Spleen (tissue), 11 donors: ENCODE data around the gene SUGP2. TPM values are rescaled to one million over a fixed set of nuclear protein-coding genes. Genes with fewer than 3 reads are reported as not detected.

Experiments
- DNase-seq: peaks from one replicate; pipeline ENCODE4 v3.0.0-alpha.2; 2020
- H3K27ac ChIP-seq, 8 donors: fragments of 200-600 bp; sonication (generic) in 7 of 8; 1 replicate in 4 of 8; 2 replicates in 4 of 8; pipeline versions ENCODE4 v1.5.0 to v1.8.0; 2016 to 2021; ENCODE audit warnings: inconsistent platforms in 4 of 8, mild to moderate bottlenecking in 4 of 8, moderate library complexity in 1 of 8
- H3K27me3 ChIP-seq, 7 donors: fragments of 200-600 bp; sonication (generic) in 6 of 7; replicated peaks in 1 of 7; 1 replicate in 4 of 7; 2 replicates in 3 of 7; pipeline versions ENCODE4 v1.5.0 to v1.8.0; 2016 to 2021; ENCODE audit warnings: inconsistent platforms in 3 of 7, mild to moderate bottlenecking in 1 of 7
- H3K36me3 ChIP-seq, 6 donors: fragments of 200-600 bp; sonication (generic) in 5 of 6; 1 replicate in 4 of 6; 2 replicates in 2 of 6; pipeline versions ENCODE4 v1.5.0 to v1.8.0; 2016 to 2021; ENCODE audit warnings: inconsistent platforms in 2 of 6
- H3K4me1 ChIP-seq, 6 donors: fragments of 200-600 bp; sonication (generic) in 5 of 6; 1 replicate in 3 of 6; 2 replicates in 3 of 6; pipeline versions ENCODE4 v1.5.0 to v1.8.0; 2016 to 2021; ENCODE audit warnings: inconsistent platforms in 3 of 6
- H3K4me3 ChIP-seq, 8 donors: fragments of 200-600 bp; sonication (generic) in 7 of 8; 1 replicate in 4 of 8; 2 replicates in 4 of 8; pipeline versions ENCODE4 v1.5.0 to v1.8.0; 2016 to 2021; ENCODE audit warnings: inconsistent platforms in 4 of 8, mild to moderate bottlenecking in 4 of 8, moderate library complexity in 2 of 8
- H3K9me3 ChIP-seq, 8 donors: fragments of 200-600 bp; sonication (generic) in 7 of 8; 1 replicate in 4 of 8; 2 replicates in 4 of 8; pipeline versions ENCODE4 v1.5.0 to v1.8.0; 2016 to 2021; ENCODE audit warnings: inconsistent platforms in 4 of 8
- CTCF ChIP-seq, 11 experiments: fragments of 200-600 bp in 7 of 11; fragments of 450-650 bp in 4 of 11; sonication (generic) in 4 of 11; IDR thresholded peaks in 8 of 11; conservative IDR thresholded peaks in 3 of 11; 1 replicate in 7 of 11; 2 replicates in 4 of 11; pipeline versions ENCODE4 v1.4.0 to v1.8.0; 2016 to 2021; ENCODE audit warnings: antibody characterized with exemption in 11 of 11, inconsistent platforms in 4 of 11, mild to moderate bottlenecking in 1 of 11
- POLR2A ChIP-seq, 3 donors: fragments of 450-650 bp; IDR thresholded peaks; one replicate each; pipeline ENCODE4 v1.5.1; 2017; ENCODE audit warnings: antibody characterized with exemption in 3 of 3, mild to moderate bottlenecking in 1 of 3
- POLR2AphosphoS5 ChIP-seq, 3 donors: sonication (generic); formaldehyde crosslinking; IDR thresholded peaks; one replicate each; pipeline ENCODE4 v1.5.1; 2017; ENCODE audit warnings: antibody characterized with exemption in 3 of 3
- WGBS, 5 donors: extraction: QIAGEN DNeasy Blood & Tissue Kit in 3 of 5; methylation state at CpG; one replicate each; pipeline versions ENCODE4 v1.1.5 to v1.1.7; 2013 to 2018; 5-methylcytosine and 5-hydroxymethylcytosine counted together
- intact Hi-C: fragments of 100-400 bp; cut with DNase I; formaldehyde crosslinking; loops from one replicate; pipeline ENCODE4 v1.15.0; 2023; ENCODE audit warnings: low total_unique reads
- polyA plus RNA-seq, 3 donors: library from polyadenylated mRNA; stranded (reverse); fragments of 200-250 nt; gene quantifications; one replicate each; pipeline ENCODE4 v1.2.1, GENCODE V29; 2013
- total RNA-seq, 7 donors: library from RNA; depleted of rRNA in 3 of 7; stranded (reverse); fragments of >200 nt in 3 of 7; fragmentation: NEBNext Ultra II Directional in 4 of 7; extraction: Animal tissue kit (Norgen Biotek cat#: 25700) in 4 of 7; gene quantifications; one replicate each; pipeline versions ENCODE4 v1.1.0 to v1.2.1, GENCODE V29; 2016 to 2021
- donor health status: healthy with polysubstance abuse.
- donor health status: DM: no; HTN: no; CAD: no; lungs with moderate emphysema.
- donor health status: DM: no; HTN: no; CAD: no.
- donor health status: Bipolar disorder and iron deficiency.
- donor health status: healthy.
- donor health status: DM: no; HTN: no; CAD: no.
- donor health status: DM: yes; HTN: yes; CAD: no.

Gene SUGP2
- total and polyA plus RNA-seq, 10 donors, result 54.5 to 127 (median 87.6) TPM

DNA sequence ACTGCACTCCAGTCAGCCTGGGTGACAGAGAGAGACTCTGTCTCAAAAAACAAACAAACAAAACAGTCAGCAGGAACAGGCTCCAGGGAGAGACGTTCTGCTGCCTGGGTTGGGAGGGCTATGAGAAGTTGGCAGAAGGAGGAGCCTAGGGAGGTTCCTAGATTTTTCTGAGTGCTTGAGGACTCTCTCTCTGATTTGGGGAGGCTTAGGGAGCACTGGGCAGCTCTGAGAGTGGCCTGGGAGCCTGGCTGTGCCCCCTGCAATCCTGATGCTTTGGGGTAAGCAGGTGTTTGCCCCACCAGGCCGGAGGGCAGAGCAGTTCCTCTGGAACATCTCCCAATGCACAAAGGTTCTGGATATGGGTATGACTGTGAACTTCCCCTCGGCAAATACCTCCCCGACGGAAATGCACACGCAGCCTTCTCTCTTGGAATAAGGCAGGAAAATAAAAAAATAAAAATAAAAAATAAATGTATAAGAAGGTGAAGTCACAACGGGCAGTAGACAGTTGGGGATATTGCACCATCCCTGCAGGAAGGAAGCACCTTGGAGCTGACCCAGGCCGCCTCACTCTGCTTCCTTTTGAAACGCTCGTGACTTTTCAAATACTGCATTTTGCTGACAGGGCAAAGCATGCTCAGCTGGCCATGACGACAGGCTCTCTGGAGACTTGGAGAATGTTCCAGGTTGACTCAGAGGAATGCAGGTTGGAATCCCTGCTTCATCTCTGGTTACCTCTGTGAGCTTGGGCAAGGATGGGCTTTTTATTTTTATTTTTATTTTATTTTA lies 65.8 kb downstream of the SUGP2 start:
- DNase-seq, result peak; percentile 88

DNA sequence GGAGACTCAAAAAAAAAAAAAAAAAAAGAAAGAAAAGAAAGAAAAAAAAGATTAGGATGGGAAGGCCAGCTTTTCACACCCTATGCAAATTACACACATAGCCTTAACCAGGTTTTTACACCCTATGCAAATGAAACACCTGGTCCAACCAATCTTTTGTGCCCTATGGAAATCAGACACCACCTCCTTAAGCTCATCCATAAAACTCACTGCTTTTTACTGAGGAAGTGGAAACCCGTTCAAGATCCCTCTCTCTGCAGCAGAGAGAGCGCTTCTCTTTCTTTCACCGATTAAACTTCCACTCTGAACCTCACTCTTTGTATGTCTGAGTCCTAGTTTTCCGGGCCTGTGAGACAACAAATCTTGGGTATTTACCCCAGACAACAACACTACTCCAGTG lies 67.0 kb downstream of the SUGP2 start:
- Histone ChIP-seq H3K27ac (peak overlapping the region in 6 of 8 donors; percentile 73 to 91 (median 88)), H3K4me3 (no peak overlapping the region), H3K36me3 (no peaks in the 10 kb centered on the region), H3K9me3 (peaks cover 0 to 5% (median 0%) of the 10 kb centered on the region in 8 donors), H3K27me3 (peaks cover 0 to 26% (median 0%) of the 10 kb centered on the region in 7 donors), H3K4me1 (peaks cover 0 to 61% (median 37%) of the 10 kb centered on the region in 6 donors)
- intact Hi-C loops, result no loop called here
- 34 to 67% (median 54%) methylated on average over 4 of the region's 4 CpGs for WGBS, 5 donors
- DNase-seq, result no peak
- no peak for TF ChIP-seq POLR2AphosphoS5 (IDR thresholded peaks at IDR 0.05)
- no peak for TF ChIP-seq POLR2A (IDR thresholded peaks at IDR 0.05)
- TF ChIP-seq CTCF (IDR thresholded peaks at IDR 0.05 in 8 of 11, conservative IDR thresholded peaks at IDR 0.05 in 3 of 11), result no peak

More for the DNA sequence above, 65.8 kb downstream of the SUGP2 start:
- H3K27ac ChIP-seq, result peak overlapping the region; percentile 71 to 92 (median 88)
- peaks cover 0 to 5% (median 0%) of the 10 kb centered on the region in 8 donors for H3K9me3 ChIP-seq
- WGBS, 5 donors, result 9 to 19% (median 14%) methylated on average over 11 of the region's 11 CpGs
- peaks cover 0 to 22% (median 0%) of the 10 kb centered on the region in 7 donors for H3K27me3 ChIP-seq
- H3K4me1 ChIP-seq, result peaks cover 0 to 64% (median 41%) of the 10 kb centered on the region in 6 donors
- TF ChIP-seq POLR2AphosphoS5 (IDR thresholded peaks at IDR 0.05) (peak in 2 of 3 donors; percentile 64 to 90), CTCF (IDR thresholded peaks at IDR 0.05 in 8 of 11, conservative IDR thresholded peaks at IDR 0.05 in 3 of 11) (no peak), POLR2A (IDR thresholded peaks at IDR 0.05) (no peak)
- peak overlapping the region in 1 of 8 donors; percentile 39 for H3K4me3 ChIP-seq
- no peaks in the 10 kb centered on the region for H3K36me3 ChIP-seq
- intact Hi-C loops, result no loop called here

GRCh38 chr19:18964121-18964520 lies 69.2 kb downstream of the SUGP2 start:
- Histone ChIP-seq H3K27me3 (peaks cover 0 to 28% (median 0%) of the 10 kb centered on the region in 7 donors), H3K4me3 (no peak overlapping the region), H3K27ac (no peak overlapping the region), H3K36me3 (no peaks in the 10 kb centered on the region), H3K9me3 (peaks cover 0 to 5% (median 0%) of the 10 kb centered on the region in 8 donors), H3K4me1 (peaks cover 0 to 40% (median 27%) of the 10 kb centered on the region in 6 donors)
- no peak for DNase-seq
- intact Hi-C loops, result no loop called here
- 87 to 96% (median 93%) methylated on average over 9 of the region's 9 CpGs for WGBS, 5 donors
- TF ChIP-seq POLR2A (IDR thresholded peaks at IDR 0.05) (no peak), POLR2AphosphoS5 (IDR thresholded peaks at IDR 0.05) (no peak), CTCF (IDR thresholded peaks at IDR 0.05 in 8 of 11, conservative IDR thresholded peaks at IDR 0.05 in 3 of 11) (no peak)
